ENCODE data around the gene TBC1D5. TPM values are rescaled to one million over a fixed set of nuclear protein-coding genes. Genes with fewer than 3 reads are reported as not detected.

The TBC1D5 gene
- total and polyA plus RNA-seq, 2 of the 8 experiments (the other 6 are each of a cell fraction or from before 2014, with no cell fraction given), result 11.0 to 22.9 TPM

GRCh38 chr3:17125738-17126442 is 616.5 kb downstream of the TBC1D5 start (continued):
- TF ChIP-seq SP2 (IDR thresholded peaks at IDR 0.05; ENCODE audit: low read length) (no peak), JUN (IDR thresholded peaks at IDR 0.05; ENCODE audit: low read depth, low read length) (no peak), SIRT6 (IDR thresholded peaks at IDR 0.05; ENCODE audit: low read length) (no peak), MAX (IDR thresholded peaks at IDR 0.05) (no peak)
